ENCODE data around the gene PLPP4. TPM values are rescaled to one million over a fixed set of nuclear protein-coding genes. Genes with fewer than 3 reads are reported as not detected.

PLPP4 gene
- polyA plus RNA-seq, 1 donor from 2014 or later: 4.4 TPM

GRCh38 chr10:120493411-120494312 lies 36.6 kb downstream of the PLPP4 start:
- no peak overlapping the region for H3K4me2 ChIP-seq (ENCODE audit: low read length)
- H3K9me3 ChIP-seq (ENCODE audit: low read length): no peaks in the 10 kb centered on the region
- no peaks in the 10 kb centered on the region for H3F3A ChIP-seq (ENCODE audit: insufficient read depth, low read length, poor library complexity, severe bottlenecking)
- no peaks in the 10 kb centered on the region for H3K27me3 ChIP-seq (ENCODE audit: insufficient read depth, low read depth, low read length)
- H3K36me3 ChIP-seq (ENCODE audit: insufficient read depth, low read length): no peaks in the 10 kb centered on the region
- H3K9ac ChIP-seq (ENCODE audit: low read length): no peak overlapping the region
- H3K4me3 ChIP-seq (ENCODE audit: low read length): no peak overlapping the region
- H4K20me1 ChIP-seq (ENCODE audit: insufficient read depth): no peaks in the 10 kb centered on the region
- H3K27ac ChIP-seq (ENCODE audit: low read length): no peak overlapping the region
- no peaks in the 10 kb centered on the region for H3K9me2 ChIP-seq (ENCODE audit: insufficient read depth, low read length)
- no peak for TF ChIP-seq REST (IDR thresholded peaks at IDR 0.05; ENCODE audit: borderline replicate concordance)
- no peak for TF ChIP-seq SMC3 (conservative IDR thresholded peaks at IDR 0.05; ENCODE audit: poor library complexity)
- TF ChIP-seq EP300 (conservative IDR thresholded peaks at IDR 0.05; ENCODE audit: poor library complexity, severe bottlenecking): no peak
- no peak for TF ChIP-seq EZH2 (IDR thresholded peaks at IDR 0.05; ENCODE audit: borderline replicate concordance, insufficient read depth, low read length, poor library complexity, severe bottlenecking)
- no peak for TF ChIP-seq POLR2AphosphoS5 (IDR thresholded peaks at IDR 0.05)
- TF ChIP-seq RAD21 (conservative IDR thresholded peaks at IDR 0.05): no peak
- no peak for TF ChIP-seq MXI1 (conservative IDR thresholded peaks at IDR 0.05; ENCODE audit: poor library complexity, severe bottlenecking)
- TF ChIP-seq CTCF (IDR thresholded peaks at IDR 0.05; ENCODE audit: poor library complexity, severe bottlenecking): no peak
- no peak for TF ChIP-seq TAF1 (IDR thresholded peaks at IDR 0.05; ENCODE audit: low read depth)
- H3K79me2 ChIP-seq (replicated peaks; ENCODE audit: insufficient read depth, low read length): no peaks in the 10 kb centered on the region
- no peak overlapping the region for H2AFZ ChIP-seq (ENCODE audit: low read depth, low read length)

GRCh38 chr10:120494313-120494710 lies 37.3 kb downstream of the PLPP4 start:
- no peak overlapping the region for H3K9ac ChIP-seq (ENCODE audit: low read length)
- no peaks in the 10 kb centered on the region for H4K20me1 ChIP-seq (ENCODE audit: insufficient read depth)
- TF ChIP-seq TAF1 (IDR thresholded peaks at IDR 0.05; ENCODE audit: low read depth): no peak
- TF ChIP-seq EZH2 (IDR thresholded peaks at IDR 0.05; ENCODE audit: borderline replicate concordance, insufficient read depth, low read length, poor library complexity, severe bottlenecking): no peak
- no peak for TF ChIP-seq RAD21 (conservative IDR thresholded peaks at IDR 0.05)
- no peak for TF ChIP-seq SMC3 (conservative IDR thresholded peaks at IDR 0.05; ENCODE audit: poor library complexity)
- no peak for TF ChIP-seq MXI1 (conservative IDR thresholded peaks at IDR 0.05; ENCODE audit: poor library complexity, severe bottlenecking)
- TF ChIP-seq CTCF (IDR thresholded peaks at IDR 0.05; ENCODE audit: poor library complexity, severe bottlenecking): no peak
- TF ChIP-seq EP300 (conservative IDR thresholded peaks at IDR 0.05; ENCODE audit: poor library complexity, severe bottlenecking): no peak
- TF ChIP-seq POLR2AphosphoS5 (IDR thresholded peaks at IDR 0.05): no peak
- TF ChIP-seq REST (IDR thresholded peaks at IDR 0.05; ENCODE audit: borderline replicate concordance): no peak
- no peak overlapping the region for H3K4me2 ChIP-seq (ENCODE audit: low read length)
- no peak overlapping the region for H2AFZ ChIP-seq (ENCODE audit: low read depth, low read length)
- H3K9me2 ChIP-seq (ENCODE audit: insufficient read depth, low read length): no peaks in the 10 kb centered on the region
- H3K79me2 ChIP-seq (replicated peaks; ENCODE audit: insufficient read depth, low read length): no peaks in the 10 kb centered on the region
- H3K4me3 ChIP-seq (ENCODE audit: low read length): no peak overlapping the region
- no peaks in the 10 kb centered on the region for H3K27me3 ChIP-seq (ENCODE audit: insufficient read depth, low read depth, low read length)
- H3F3A ChIP-seq (ENCODE audit: insufficient read depth, low read length, poor library complexity, severe bottlenecking): no peaks in the 10 kb centered on the region
- no peaks in the 10 kb centered on the region for H3K9me3 ChIP-seq (ENCODE audit: low read length)
- no peaks in the 10 kb centered on the region for H3K36me3 ChIP-seq (ENCODE audit: insufficient read depth, low read length)
- H3K27ac ChIP-seq (ENCODE audit: low read length): no peak overlapping the region

Measured in neural cell (in vitro differentiated cells).